H1 (cell line): Measurements from ENCODE around the gene MMP3. TPM values are rescaled to one million over a fixed set of nuclear protein-coding genes. Genes with fewer than 3 reads are reported as not detected.

Experiments
- ASH2L ChIP-seq: fragments of 200-600, 300-600 bp; sonication (generic); IDR thresholded peaks from one replicate; pipeline ENCODE4 v1.7.1; 2017; ENCODE audit warnings: low read length
- CREB1 ChIP-seq: IDR thresholded peaks from 2 replicates; pipeline ENCODE4 v1.6.1; 2012; ENCODE audit warnings: inconsistent platforms
- RAD21 ChIP-seq, 2 experiments: IDR thresholded peaks in 1 of 2; conservative IDR thresholded peaks in 1 of 2; 2 replicates each; pipeline ENCODE4 v1.6.1; 2011; ENCODE audit warnings: low read depth in 2 of 2, low read length in 2 of 2, improper control_type of control experiment in 1 of 2, inconsistent platforms in 1 of 2, mild to moderate bottlenecking in 1 of 2, moderate library complexity in 1 of 2
- SIRT6 ChIP-seq: IDR thresholded peaks from one replicate; pipeline ENCODE4 v1.7.1; 2012; ENCODE audit warnings: low read length, inconsistent platforms
- polyA plus RNA-seq, 7 experiments: library from polyadenylated mRNA; depleted of rRNA in 3 of 7; stranded (reverse) in 5 of 7; unstranded in 2 of 7; fragments of >200 nt in 5 of 7; fragments of 200-250 nt in 2 of 7; gene quantifications; 1 replicate in 5 of 7; 2 replicates in 1 of 7; 4 replicates in 1 of 7; pipeline versions ENCODE4 v1.2.1 to v1.2.3, GENCODE V29; 2011 to 2013; ENCODE audit warnings: missing spikeins in 2 of 7, mixed read lengths in 2 of 7
- total RNA-seq: library from RNA; stranded (reverse); fragmentation: NEBNext Ultra II Directional; extraction: Animal tissue kit (Norgen Biotek cat#: 25700); gene quantifications from 2 replicates; pipeline ENCODE4 v1.2.1, GENCODE V29; 2021
- TF ChIP-seq, protein P1 (sequence below): IDR thresholded peaks from 2 replicates; pipeline ENCODE4 v1.6.1; 2012; ENCODE audit warnings: low read length, inconsistent platforms
- TF ChIP-seq, protein P2 (sequence below): IDR thresholded peaks from 2 replicates; pipeline ENCODE4 v1.6.1; 2011; ENCODE audit warnings: low read length, improper control_type of control experiment

Gene MMP3
- total and polyA plus RNA-seq, 2 of the 8 experiments (the other 6 are each of a cell fraction or from before 2014, with no cell fraction given): not detected

DNA sequence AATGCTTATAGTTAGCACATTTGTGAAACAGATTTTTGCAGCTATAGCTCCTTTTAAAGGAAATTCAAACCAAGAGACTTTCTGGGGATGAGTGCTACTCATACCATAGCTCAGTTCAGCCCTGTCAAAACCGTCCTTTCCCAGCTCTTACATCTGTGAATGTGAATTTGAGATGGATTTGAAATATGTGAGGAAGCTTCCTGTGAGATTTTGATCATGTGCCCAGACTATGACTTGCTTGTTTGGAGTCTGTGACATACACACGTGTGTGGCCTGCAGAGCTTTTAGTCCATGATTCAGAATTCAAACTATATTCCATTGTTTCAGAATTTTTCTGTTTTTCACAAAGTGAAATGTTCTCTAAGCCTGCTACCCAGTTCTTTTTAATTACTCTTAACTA, 41.1 kb downstream of the MMP3 start (continued):
- TF ChIP-seq, protein P1, sequence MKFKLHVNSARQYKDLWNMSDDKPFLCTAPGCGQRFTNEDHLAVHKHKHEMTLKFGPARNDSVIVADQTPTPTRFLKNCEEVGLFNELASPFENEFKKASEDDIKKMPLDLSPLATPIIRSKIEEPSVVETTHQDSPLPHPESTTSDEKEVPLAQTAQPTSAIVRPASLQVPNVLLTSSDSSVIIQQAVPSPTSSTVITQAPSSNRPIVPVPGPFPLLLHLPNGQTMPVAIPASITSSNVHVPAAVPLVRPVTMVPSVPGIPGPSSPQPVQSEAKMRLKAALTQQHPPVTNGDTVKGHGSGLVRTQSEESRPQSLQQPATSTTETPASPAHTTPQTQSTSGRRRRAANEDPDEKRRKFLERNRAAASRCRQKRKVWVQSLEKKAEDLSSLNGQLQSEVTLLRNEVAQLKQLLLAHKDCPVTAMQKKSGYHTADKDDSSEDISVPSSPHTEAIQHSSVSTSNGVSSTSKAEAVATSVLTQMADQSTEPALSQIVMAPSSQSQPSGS: no peak
- TF ChIP-seq ASH2L (no peak), CREB1 (no peak), RAD21 (IDR thresholded peaks at IDR 0.05 in 1 of 2, conservative IDR thresholded peaks at IDR 0.05 in 1 of 2; ENCODE audit: low read depth in 2 of 2, low read length in 2 of 2) (no peak), SIRT6 (no peak)
- TF ChIP-seq, protein P2, sequence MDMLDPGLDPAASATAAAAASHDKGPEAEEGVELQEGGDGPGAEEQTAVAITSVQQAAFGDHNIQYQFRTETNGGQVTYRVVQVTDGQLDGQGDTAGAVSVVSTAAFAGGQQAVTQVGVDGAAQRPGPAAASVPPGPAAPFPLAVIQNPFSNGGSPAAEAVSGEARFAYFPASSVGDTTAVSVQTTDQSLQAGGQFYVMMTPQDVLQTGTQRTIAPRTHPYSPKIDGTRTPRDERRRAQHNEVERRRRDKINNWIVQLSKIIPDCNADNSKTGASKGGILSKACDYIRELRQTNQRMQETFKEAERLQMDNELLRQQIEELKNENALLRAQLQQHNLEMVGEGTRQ: no peak
